DLD1 (cell line): ENCODE results near the gene ADAMTSL3.
"Not testable (repeated sequence)": the region's sequence is repeated elsewhere in the genome, so short reads cannot be mapped to it uniquely, and the experiment has no call there.

ENCODE experiments used
- in situ Hi-C: cut with HindIII; loops from 2 replicates; pipeline ENCODE4 v1.10.0; 2017; ENCODE audit warnings: low sequenced_read_pairs

ADAMTSL3 gene

DNA sequence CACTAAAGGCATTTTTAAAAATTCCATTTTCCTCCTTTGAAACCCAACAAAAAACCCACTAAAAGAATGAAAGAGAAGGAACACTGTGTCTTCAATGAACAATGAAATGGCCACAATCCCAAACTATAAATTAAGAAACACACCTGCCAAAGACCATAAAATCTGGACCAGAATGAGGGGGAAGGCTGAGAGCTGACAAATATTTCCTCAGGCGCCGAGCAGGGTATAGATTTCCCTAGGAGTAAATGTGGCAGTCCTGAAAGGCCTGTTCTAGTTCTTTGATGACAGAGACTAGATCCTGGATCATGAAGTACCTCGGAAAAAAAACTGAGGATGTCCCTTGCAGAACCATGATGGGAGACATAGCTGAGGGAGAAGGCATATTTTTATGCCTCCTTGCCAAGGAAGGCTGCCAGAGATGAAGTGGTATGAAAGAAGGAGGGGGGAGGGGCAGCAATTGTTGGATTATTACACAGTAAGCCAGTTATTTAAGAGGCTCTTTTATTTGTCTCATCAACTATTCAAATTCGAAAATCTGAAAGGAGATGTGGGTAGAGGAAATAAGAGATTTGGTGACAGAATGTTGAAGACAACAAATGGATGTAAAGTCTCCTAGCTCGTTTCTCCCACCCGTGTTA, 306.4 kb downstream of the ADAMTSL3 start:
- in situ Hi-C loops: no loop called here

DNA sequence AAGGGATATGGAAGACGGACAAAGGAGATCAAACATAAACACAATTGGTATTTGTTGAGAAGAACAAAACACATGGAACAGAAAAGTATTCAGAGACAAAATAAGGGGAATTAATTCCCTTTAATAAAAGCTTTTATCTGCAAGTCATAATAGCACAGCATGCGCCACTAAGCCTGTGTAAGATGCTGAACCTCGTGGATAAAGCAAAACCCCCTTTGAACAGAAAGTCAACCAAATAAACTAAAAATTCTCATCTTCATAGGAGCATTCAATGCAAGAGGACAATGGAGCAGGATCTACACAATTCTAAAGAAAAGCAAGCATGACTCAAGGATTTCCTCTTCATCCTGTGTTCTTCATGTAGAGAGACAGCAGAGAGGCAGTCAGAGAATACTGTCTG, 307.4 kb downstream of the ADAMTSL3 start:
- in situ Hi-C loops: no loop called here

DNA sequence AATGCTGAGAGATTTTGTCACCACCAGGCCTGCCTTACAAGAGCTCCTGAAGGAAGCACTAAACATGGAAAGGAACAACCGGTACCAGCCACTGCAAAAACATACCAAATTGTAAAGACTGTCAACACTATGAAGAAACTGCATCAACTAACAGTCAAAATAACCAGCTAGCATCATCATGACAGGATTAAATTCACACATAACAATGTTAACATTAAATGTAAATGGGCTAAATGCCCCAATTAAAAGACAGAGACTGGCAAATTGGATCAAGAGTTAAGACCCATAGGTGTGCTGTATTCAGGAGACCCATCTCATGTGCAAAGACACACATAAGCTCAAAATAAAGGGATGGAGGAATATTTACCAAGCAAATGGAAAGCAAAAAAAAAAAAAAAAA, 311.0 kb downstream of the ADAMTSL3 start:
- in situ Hi-C loops: not testable (repeated sequence)

DNA sequence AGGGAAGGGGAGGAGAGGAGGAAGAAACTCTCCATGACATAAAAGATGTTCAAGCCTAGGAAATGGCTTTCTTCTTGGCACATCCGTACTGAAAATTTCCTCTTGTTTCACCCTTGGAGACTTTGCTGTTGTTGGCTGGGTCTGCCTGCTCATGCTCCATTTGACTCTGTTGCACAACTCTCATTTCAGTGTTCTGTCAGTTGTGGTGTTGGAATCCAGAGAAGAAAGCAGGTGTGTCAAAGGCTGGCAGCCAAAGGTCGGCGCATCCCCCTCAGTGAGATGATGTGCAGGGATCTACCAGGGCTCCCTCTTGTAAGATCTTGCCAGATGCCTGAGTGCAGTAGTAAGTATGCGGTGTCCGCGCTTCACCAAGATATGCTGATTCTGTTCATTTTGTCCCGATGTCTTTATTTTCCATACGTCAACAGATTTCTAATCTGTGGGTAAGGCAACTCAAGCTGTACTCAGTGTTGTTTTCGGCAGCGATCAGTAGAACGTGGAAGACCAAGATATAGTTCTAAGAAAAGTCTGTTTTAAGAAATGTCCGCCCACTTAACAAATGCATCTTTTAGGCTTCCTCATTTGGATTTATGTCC, 316.5 kb downstream of the ADAMTSL3 start:
- in situ Hi-C loops: no loop called here

DNA sequence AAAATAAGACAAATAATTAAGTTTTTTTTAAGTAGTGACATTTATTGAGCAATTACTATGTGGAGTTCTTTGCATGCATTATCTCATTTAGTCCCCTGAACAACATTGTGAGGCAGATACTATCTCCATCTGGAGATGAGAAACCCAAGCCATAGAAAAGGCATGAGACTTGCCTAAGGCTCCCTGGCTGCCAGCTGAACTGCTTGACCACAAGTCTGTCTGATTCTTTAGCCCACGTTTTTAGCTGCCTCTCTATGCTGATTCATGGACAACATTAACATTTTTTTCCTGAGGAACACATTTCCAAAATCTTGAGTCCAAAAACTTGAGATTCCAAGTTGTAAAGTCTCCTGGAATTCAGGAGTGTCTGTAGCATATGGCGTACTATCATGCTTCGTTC, 318.1 kb downstream of the ADAMTSL3 start:
- in situ Hi-C loops: no loop called here

DNA sequence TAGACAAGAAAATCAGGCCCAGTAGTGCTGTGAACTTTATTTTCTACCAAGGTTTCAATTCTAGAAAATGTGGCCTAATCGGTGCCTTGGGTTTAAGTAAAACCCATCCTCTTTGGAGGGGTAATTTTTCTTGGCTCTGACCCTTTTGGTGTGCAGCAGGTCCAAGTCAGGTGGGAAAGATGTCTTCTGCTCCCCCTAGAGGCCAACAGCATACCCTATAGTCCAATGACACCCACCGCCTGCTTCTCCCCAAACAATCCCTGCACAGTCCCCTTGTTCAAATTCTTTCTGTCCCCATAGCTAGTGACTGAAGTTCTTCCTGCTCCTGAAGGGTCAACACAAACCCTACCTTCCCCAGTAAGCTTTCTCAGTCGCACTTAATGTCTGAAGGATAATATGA, 319.9 kb downstream of the ADAMTSL3 start:
- in situ Hi-C loops: no loop called here

DNA sequence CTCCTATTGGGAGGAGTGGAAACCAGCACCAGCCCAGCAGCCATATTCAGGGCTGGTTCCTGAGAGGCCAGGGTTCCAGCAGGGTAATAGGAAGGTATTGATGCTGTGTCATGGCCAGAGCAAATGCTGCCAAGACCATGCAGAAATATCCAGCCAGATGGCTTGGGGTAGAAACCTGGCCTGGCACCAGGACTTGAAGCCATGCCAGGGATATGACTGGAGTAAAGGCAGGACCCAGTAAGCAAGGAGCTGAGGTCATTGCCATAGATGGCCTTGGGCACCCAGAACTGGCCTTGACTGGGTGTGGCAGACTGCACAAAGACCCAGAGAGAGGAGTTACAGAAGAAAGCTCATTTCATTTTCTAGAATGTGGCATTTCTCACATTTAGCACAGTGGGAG, 324.1 kb downstream of the ADAMTSL3 start:
- in situ Hi-C loops: no loop called here

DNA sequence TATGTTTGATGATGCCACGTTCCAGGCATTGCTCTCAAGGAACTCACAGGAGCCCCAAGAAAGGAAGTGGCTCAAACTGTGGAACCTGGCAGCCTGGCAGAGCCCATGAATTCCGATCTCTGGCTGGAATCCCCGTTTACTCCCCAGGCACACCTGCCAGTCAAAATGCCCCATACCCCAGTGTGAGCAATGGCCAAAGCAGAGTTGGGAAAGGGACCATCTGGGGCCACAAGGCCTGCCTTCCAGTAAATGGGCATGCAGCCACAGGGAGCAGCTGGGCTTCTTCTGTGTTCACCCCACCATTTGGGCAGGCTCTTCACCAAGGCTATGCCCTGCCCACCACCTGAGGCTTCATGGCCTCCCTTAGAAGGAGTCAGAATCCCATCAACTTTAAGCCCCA, 324.7 kb downstream of the ADAMTSL3 start:
- in situ Hi-C loops: no loop called here

DNA sequence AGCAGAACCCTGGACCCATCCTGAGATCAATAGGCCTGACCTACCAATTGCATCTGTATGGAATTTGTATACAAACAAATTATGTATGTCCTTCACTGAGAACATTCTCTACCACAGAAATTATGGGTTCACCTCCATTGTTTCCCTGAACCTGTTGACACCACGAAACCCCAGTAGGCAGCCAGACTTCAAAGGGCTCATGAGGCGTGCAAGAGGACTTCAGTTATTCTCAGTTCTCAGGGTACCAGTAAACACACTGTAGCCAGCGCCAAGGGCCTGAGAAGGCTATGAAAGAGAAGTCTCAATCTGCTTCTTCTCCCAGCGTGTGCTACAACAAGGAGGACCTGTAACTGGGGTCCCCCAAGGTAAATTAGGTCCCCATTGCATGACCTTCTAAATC, 326.7 kb downstream of the ADAMTSL3 start:
- in situ Hi-C loops: no loop called here

DNA sequence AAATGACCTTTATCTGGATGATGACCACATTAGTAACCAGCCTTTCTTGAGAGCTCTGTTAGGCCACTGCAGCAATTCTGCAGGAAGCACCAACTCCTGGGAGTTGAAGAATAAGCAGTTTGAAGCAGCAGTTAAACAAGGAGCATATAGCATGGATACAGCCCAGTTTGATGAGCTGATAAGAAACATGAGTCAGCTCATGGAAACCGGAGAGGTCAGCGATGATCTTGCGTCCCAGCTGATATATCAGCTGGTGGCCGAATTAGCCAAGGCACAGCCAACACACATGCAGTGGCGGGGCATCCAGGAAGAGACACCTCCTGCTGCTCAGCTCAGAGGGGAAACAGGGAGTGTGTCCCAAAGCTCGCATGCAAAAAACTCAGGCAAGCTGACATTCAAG, 328.8 kb downstream of the ADAMTSL3 start:
- in situ Hi-C loops: no loop called here

DNA sequence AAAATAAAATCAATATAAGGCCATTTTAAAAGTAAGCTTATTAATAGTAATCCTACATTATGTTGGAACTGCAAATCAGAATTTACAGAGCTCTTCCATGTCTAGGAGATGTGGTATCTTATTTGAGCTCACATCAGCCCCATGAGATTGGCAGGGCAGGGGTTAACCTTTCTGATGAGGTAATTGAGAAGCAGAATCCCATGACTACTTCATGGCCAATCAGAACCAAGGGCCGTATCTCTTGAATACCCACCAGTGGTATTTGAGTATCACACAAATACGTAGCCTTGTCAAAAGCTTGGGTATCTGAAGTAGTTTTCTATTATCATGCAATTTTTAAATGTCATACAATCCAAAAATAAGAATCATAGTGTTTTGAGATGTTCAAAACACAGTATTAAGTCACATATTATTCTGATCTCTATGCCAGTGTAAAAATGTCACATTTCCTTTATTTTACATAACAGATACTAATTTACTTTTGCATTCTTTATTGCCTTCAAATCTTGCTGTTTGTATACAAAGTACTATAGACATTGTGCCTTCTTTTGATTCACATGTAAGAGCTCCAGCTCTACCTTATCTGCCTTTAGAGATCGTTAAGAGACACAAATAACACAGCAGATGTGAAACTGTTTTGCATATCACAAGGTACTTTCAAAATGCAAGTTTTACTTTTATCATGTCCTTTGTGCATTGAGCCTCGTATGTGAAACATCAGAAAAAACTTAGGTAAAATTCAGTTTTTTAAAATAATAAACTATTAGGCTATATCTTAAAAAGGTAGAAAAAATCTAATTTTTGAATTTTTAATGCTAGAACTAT, 329.9 kb downstream of the ADAMTSL3 start:
- in situ Hi-C loops: no loop called here

DNA sequence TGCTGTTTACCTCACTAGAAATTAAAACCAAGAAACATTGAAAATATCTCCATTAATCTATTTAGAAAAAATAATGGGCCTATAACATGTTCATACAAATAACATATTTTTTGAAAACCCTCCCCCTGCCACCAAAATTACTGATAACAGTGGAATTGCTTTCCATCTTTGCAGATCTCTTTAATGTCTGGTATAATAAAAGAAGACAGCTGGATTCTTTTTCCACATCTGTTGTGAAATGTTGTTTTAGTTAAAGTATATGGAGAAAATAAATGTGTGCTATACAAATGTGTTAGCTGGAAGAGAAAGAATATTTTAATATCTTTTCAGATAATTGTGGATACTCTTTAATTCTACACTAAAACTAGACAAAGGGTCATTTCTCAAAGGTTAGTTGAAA, 330.7 kb downstream of the ADAMTSL3 start:
- in situ Hi-C loops: no loop called here

DNA sequence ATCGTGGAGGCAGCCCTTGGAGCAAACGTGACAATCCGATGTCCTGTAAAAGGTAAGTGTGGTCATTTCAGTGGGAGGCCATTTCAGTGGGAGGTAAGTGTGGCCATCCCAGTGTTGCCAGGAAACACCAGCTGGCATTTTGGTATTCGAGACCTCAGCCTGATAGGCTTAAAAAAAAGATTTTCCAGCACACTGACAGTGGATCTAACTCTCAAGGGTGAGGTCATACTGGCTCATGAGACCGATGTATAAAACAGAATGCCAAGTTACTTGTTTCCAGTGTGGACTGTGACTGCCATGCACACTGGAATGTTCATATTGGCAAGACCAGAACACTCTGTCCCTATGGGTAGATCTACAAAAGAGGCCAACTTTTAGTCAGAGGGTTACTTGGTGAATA, 337.2 kb downstream of the ADAMTSL3 start:
- in situ Hi-C loops: no loop called here

DNA sequence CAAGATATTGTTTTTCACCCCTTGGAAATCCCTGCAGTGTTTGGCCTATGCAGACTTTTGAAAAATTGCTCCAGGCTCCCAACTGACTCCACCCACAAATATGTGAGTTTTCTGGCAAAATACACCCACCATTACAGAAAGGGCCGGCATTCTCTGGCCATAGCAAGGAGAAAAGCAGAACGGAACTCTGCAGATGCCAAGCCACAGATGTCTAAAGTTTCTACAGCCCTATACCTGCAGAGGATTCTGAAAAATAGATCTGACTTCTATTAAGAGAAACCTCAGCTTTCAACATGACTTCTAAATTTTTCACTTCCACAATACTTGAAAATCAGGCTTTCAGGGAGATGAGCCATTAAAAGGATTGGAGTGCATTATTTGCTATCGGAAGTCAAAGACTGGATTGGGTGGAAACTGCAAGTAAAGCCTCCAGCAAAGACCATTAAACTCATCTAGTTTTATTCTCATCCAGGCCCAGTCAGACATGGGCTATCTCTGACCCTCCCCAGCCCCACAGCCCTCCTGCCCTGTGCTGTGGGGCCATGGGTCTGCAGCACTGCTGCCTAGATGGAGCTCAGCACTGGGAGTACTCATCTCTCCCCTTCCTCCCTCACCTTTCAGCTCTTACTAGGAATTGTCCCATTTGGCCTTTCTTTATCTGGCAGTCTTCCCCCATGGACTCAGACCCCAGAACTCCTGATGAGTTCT, 338.6 kb downstream of the ADAMTSL3 start:
- in situ Hi-C loops: no loop called here

DNA sequence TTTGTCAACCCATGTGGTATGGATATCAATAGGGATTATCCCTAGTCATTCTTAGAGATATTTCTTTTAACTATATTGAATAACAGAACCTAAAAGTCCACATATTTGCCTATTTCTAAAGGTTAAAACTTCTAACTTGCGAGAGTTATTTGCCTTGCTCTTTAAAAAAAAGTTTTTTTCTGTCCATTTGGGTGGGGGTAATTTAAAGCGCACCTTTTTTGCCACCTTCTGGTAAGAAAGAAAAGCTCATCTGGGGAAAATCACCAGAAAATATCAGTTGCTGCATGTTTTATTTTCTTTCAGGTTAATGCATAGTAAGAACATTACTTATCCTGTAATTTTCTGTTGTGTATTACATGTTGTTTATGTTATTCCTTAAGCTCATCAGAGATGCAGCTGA, 339.7 kb downstream of the ADAMTSL3 start:
- in situ Hi-C loops: no loop called here

DNA sequence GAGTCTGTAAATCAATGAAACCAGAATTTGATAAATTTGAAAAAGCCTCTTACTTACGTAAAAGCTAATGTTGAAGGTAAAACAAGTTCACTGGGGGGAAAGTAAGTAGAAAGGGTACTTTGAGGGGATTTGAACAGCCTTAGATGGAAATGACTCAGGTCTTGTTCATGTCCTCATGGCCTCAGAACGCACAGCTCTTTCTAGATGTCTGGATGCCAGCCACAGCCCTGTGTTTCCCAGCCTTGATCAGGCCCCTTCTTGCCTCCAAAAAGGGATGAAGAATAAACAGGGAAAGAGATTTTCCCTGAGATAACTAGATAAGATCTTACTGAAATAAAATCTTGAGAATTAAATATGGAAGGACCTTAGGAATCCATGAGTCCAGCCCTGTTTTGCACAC, 344.6 kb downstream of the ADAMTSL3 start:
- in situ Hi-C loops: no loop called here

DNA sequence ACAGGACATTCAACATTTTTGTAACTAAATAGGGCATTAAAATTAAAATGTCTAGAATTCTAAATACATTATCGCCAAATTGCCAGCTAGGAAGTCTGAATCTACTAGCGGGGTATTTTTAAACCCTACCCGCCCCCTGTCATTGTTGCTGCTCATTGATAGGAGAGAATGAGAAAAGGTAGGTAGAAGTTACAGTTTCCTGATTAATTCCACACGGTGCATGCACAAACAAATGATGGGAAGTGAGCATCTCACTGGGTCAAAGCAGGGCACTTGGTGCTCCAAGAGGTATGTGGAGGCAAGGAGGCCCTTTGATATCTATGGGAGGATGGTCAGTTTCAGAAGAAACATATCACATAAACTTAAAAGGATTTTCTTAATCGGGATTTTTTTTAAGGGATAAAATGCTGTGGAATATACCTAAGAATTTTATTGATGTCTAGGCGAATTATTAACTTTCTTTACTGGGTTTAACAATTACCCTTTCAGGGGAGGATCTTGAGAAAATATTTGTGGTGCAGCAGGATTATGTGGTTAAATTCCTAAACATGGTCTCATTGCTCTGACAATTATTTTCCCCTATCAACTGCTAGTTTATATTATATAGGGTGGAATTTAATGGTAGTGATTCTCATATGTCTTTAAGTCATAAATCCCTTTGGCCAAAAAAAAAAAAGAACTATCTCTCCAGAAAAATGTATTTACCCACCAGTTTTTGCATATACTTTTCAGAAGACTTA, 345.6 kb downstream of the ADAMTSL3 start:
- in situ Hi-C loops: no loop called here

DNA sequence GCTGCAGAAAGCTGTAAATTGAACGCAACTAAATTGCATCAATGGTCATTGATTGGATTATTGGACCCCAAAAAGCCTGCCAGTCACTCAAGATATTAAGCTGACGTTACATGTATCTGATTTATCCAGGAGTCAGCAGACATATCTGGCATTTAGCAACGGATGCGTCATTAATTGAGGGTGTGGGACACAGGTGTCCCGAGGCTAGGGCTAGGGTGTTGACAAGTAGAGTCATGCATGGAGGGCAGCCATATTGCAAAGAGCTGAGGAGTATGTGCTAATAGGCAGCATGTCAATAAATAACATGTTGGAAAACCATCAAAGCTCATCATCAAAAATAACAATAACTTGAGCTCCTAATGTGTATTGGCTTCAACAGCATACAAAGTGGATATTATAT, 347.1 kb downstream of the ADAMTSL3 start:
- in situ Hi-C loops: no loop called here

DNA sequence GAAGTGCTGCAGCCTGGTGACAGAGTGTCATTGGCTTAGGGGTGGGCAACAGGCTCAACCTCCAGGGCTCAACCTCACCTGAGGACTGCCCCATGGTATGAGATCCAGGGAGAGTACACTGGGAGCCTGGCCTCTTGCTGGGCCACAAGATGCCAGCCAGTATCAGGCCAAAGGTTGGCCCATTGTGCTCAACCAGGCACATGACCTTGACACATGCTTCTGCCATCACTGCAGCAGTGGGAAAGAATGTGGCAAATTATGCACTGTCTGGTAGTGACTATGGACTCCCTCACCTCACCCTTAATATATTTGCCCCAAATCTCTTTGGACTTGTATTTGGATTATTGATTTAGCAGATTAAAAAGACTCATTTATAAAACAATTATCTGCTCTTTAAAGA, 347.7 kb downstream of the ADAMTSL3 start:
- in situ Hi-C loops: no loop called here

DNA sequence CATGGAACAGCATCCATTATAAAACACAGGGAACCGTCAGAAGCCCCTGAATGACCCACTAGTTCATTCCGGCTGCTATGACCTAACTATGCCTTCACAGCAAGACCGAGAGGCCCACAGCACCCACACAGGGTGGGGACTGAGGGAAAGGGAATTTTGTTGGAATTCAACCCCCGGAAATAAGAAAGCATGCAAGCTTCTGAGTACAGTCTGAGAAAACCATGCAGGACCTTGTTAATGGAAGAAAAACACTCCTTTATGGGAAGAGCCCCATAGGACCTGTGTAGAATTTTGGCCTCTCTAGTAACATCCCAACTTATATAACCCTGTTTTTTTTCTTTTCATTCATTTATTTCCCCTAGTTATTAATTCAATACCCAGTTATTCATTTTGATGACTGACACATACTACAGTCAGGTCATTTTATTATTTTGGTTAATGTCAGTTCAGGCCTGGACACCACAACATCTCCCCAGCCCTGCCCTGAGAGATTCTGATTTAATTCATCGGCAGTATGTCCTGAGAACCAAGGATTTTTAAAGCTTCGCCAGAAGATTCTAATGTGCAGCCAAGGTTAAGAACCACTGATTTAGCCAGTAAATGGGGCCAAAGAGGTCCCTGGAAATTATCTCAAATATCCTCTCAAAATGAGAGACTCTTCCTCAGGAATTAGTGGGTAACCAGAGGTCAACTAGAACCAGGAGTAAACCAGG, 350.0 kb downstream of the ADAMTSL3 start:
- in situ Hi-C loops: no loop called here
